Dedifferentiated amniotic fluid mesenchymal stem cell (primary cell): ENCODE data around the gene SBF2.

Source experiments
- DNase-seq: peaks from one replicate; pipeline ENCODE4 v3.0.0-alpha.2; 2016; ENCODE audit errors: extremely low spot score

SBF2 gene

GRCh38 chr11:10317776-10318526 is 23.9 kb upstream of the SBF2 start:
- no peak for DNase-seq

GRCh38 chr11:10317151-10317755 is 23.2 kb upstream of the SBF2 start:
- DNase-seq: no peak

GRCh38 chr11:10315083-10315482 is 21.1 kb upstream of the SBF2 start:
- no peak for DNase-seq

- DNase-seq: peak; percentile 60
Measured at GRCh38 chr11:10314199-10315072, 20.4 kb upstream of the SBF2 start.

GRCh38 chr11:10311802-10312201 is 17.8 kb upstream of the SBF2 start:
- DNase-seq: no peak

- no peak for DNase-seq
Measured at GRCh38 chr11:10310301-10310841, 16.4 kb upstream of the SBF2 start.

- DNase-seq: peak; percentile 40
Measured at GRCh38 chr11:10309163-10310093, 15.4 kb upstream of the SBF2 start.

- DNase-seq: no peak
Measured at GRCh38 chr11:10308201-10308954, 14.4 kb upstream of the SBF2 start.

GRCh38 chr11:10307400-10308200 is 13.6 kb upstream of the SBF2 start:
- DNase-seq: peak; percentile 78

GRCh38 chr11:10307022-10307399 is 13.0 kb upstream of the SBF2 start:
- DNase-seq: no peak

GRCh38 chr11:10305964-10306918 is 12.2 kb upstream of the SBF2 start:
- DNase-seq: no peak

- no peak for DNase-seq
Measured at GRCh38 chr11:10305262-10305963, 11.4 kb upstream of the SBF2 start.

GRCh38 chr11:10304495-10305261 is 10.7 kb upstream of the SBF2 start, which contains the start of gene ADM:
Gene ADM, plus strand, starts transcription at chr11:10305073. Its CDS starts 628 bp downstream, at chr11:10305701.
- peak; percentile 92 for DNase-seq

GRCh38 chr11:10303558-10304363 is 9.7 kb upstream of the SBF2 start:
- peak; percentile 43 for DNase-seq

GRCh38 chr11:10302744-10303557 is 8.9 kb upstream of the SBF2 start:
- DNase-seq: peak; percentile 55
